Erythroblast (primary cell): ENCODE results near the gene TMEM209.

Experiments used
- GATA1 ChIP-seq: IDR thresholded peaks from 2 replicates; pipeline ENCODE4 v1.6.1; 2011; ENCODE audit warnings: low read depth, mild to moderate bottlenecking, control low read depth, low read length, moderate library complexity
- POLR2A ChIP-seq: IDR thresholded peaks from 2 replicates; pipeline ENCODE4 v1.6.1; 2011; ENCODE audit warnings: mild to moderate bottlenecking, low read length

- no peak for TF ChIP-seq POLR2A
- TF ChIP-seq GATA1: no peak
These were observed 60.7 kb downstream of the TMEM209 start for GRCh38 chr7:130144312-130145171.
